Gastroesophageal sphincter (tissue), 3 donors: ENCODE data around the gene BCAS3.

ENCODE experiments used
- EP300 ChIP-seq: sonication (generic); formaldehyde crosslinking; IDR thresholded peaks from one replicate; pipeline ENCODE4 v1.6.1; 2017; ENCODE audit warnings: antibody characterized with exemption, mild to moderate bottlenecking
- POLR2A ChIP-seq, 2 donors: fragments of 450-650 bp; IDR thresholded peaks; one replicate each; pipeline ENCODE4 v1.6.1; 2017; ENCODE audit warnings: antibody characterized with exemption in 2 of 2, mild to moderate bottlenecking in 2 of 2, moderate library complexity in 1 of 2
- POLR2AphosphoS5 ChIP-seq: sonication (generic); formaldehyde crosslinking; IDR thresholded peaks from one replicate; pipeline ENCODE4 v1.6.1; 2017; ENCODE audit warnings: antibody characterized with exemption
- TF ChIP-seq, protein P1 (sequence below), 4 experiments: fragments of 200-600 bp in 2 of 4; fragments of 450-650 bp in 2 of 4; sonication (generic) in 1 of 4; IDR thresholded peaks; one replicate each; pipeline ENCODE4 v1.5.1; 2017 to 2019; ENCODE audit warnings: antibody characterized with exemption in 4 of 4, mild to moderate bottlenecking in 2 of 4, moderate library complexity in 2 of 4

DNA sequence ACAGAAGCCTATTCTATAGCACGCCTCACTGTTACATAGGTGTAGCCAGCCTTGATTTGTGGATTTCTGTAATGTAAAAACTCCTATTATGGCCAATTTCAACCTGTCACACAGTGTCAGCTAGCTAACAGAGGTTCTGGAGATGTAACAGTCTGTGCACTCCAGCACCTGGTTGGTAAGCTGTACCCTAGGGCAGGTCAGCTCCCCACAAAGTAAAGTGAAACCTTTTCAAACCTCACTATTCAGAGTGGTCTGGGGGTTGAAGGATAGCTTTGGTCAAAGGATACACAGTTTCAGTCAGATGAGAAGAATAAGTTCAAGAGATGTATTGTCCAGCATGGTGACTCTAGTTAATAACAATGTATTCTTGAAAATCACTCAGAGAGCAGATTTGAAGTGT, 693.5 kb downstream of the BCAS3 start:
- TF ChIP-seq, protein P1, sequence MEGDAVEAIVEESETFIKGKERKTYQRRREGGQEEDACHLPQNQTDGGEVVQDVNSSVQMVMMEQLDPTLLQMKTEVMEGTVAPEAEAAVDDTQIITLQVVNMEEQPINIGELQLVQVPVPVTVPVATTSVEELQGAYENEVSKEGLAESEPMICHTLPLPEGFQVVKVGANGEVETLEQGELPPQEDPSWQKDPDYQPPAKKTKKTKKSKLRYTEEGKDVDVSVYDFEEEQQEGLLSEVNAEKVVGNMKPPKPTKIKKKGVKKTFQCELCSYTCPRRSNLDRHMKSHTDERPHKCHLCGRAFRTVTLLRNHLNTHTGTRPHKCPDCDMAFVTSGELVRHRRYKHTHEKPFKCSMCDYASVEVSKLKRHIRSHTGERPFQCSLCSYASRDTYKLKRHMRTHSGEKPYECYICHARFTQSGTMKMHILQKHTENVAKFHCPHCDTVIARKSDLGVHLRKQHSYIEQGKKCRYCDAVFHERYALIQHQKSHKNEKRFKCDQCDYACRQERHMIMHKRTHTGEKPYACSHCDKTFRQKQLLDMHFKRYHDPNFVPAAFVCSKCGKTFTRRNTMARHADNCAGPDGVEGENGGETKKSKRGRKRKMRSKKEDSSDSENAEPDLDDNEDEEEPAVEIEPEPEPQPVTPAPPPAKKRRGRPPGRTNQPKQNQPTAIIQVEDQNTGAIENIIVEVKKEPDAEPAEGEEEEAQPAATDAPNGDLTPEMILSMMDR (IDR thresholded peaks at IDR 0.05): no peak
- no peak for TF ChIP-seq POLR2AphosphoS5
- TF ChIP-seq EP300: no peak
- TF ChIP-seq POLR2A (IDR thresholded peaks at IDR 0.05): no peak
